Naive thymus-derived CD4-positive, alpha-beta T cell (primary cell): ENCODE measurements around the gene TTI1. TPM values are rescaled to one million over a fixed set of nuclear protein-coding genes. Genes with fewer than 3 reads are reported as not detected.

Experiments used
- ATAC-seq: fragments of 150-1000 bp; cut with Tn5 transposase; 2 replicates; pipeline ENCODE4 v1.10.0; 2021; ENCODE audit warnings: mild to moderate bottlenecking, moderate library complexity
- CTCF ChIA-PET: fragments of 350-600 bp; sonication (Branson Sonifier 250); formaldehyde crosslinking; loops from one replicate; lab custom pipeline; 2021; ENCODE audit warnings: antibody characterized with exemption; lab: Charles Lee
- POLR2A ChIA-PET: fragments of 350-600 bp; sonication (Branson Sonifier 250); formaldehyde crosslinking; loops from one replicate; lab custom pipeline; 2021; ENCODE audit warnings: antibody characterized with exemption, inconsistent platforms; lab: Charles Lee
- DNase-seq, 9 donors: peaks; one replicate each; pipeline versions ENCODE4 v3.0.0 to v3.0.0-alpha.2; 2020 to 2022; ENCODE audit warnings: mixed read lengths in 1 of 9
- H3K27ac ChIP-seq: one replicate; pipeline ENCODE4 v1.7.0; 2013; ENCODE audit warnings: mild to moderate bottlenecking, low read depth, low read length, moderate library complexity
- H3K27me3 ChIP-seq, 2 donors: one replicate each; pipeline ENCODE4 v1.7.0; 2013; ENCODE audit warnings: low read length in 2 of 2, mild to moderate bottlenecking in 2 of 2, moderate library complexity in 2 of 2; ENCODE audit not compliant: control insufficient read depth in 2 of 2, insufficient read depth in 2 of 2
- H3K36me3 ChIP-seq, 3 experiments: 1 replicate in 2 of 3; 2 replicates in 1 of 3; pipeline ENCODE4 v1.7.0; 2013; ENCODE audit warnings: low read length in 3 of 3, mild to moderate bottlenecking in 3 of 3, moderate library complexity in 1 of 3; ENCODE audit not compliant: insufficient read depth in 3 of 3, control insufficient read depth in 2 of 3
- H3K4me1 ChIP-seq, 2 donors: one replicate each; pipeline ENCODE4 v1.7.0; 2013; ENCODE audit warnings: low read length in 2 of 2, mild to moderate bottlenecking in 2 of 2, moderate library complexity in 1 of 2; ENCODE audit not compliant: control insufficient read depth in 2 of 2, insufficient read depth in 2 of 2
- H3K4me3 ChIP-seq: 2 replicates; pipeline ENCODE4 v1.7.0; 2013; ENCODE audit warnings: mild to moderate bottlenecking, low read length
- H3K9me3 ChIP-seq, 3 experiments: 1 replicate in 2 of 3; 2 replicates in 1 of 3; pipeline ENCODE4 v1.7.0; 2013; ENCODE audit warnings: low read length in 3 of 3; ENCODE audit not compliant: control insufficient read depth in 2 of 3
- H3K27ac Mint-ChIP-seq, 9 donors: one replicate each; pipeline ENCODE4 v1.8.0; 2020 to 2022; ENCODE audit warnings: mixed read lengths in 9 of 9, mild to moderate bottlenecking in 8 of 9, moderate library complexity in 5 of 9, inconsistent platforms in 2 of 9
- H3K27me3 Mint-ChIP-seq, 5 donors: one replicate each; pipeline ENCODE4 v1.8.0; 2021 to 2022; ENCODE audit warnings: mixed read lengths in 5 of 5, mild to moderate bottlenecking in 1 of 5
- H3K36me3 Mint-ChIP-seq, 5 donors: one replicate each; pipeline ENCODE4 v1.8.0; 2020 to 2022; ENCODE audit warnings: mixed read lengths in 5 of 5, mild to moderate bottlenecking in 3 of 5, inconsistent platforms in 1 of 5
- H3K4me1 Mint-ChIP-seq, 7 donors: one replicate each; pipeline ENCODE4 v1.8.0; 2020 to 2022; ENCODE audit warnings: mixed read lengths in 7 of 7, mild to moderate bottlenecking in 3 of 7, inconsistent platforms in 1 of 7
- H3K4me3 Mint-ChIP-seq, 10 donors: one replicate each; pipeline ENCODE4 v1.8.0; 2020 to 2022; ENCODE audit warnings: mild to moderate bottlenecking in 10 of 10, mixed read lengths in 10 of 10, moderate library complexity in 6 of 10, inconsistent platforms in 2 of 10
- H3K9me3 Mint-ChIP-seq, 11 donors: one replicate each; pipeline ENCODE4 v1.8.0; 2020 to 2022; ENCODE audit warnings: mixed read lengths in 11 of 11, mild to moderate bottlenecking in 4 of 11, inconsistent platforms in 1 of 11, moderate library complexity in 1 of 11
- intact Hi-C, 2 donors: fragments of 100-400 bp; cut with micrococcal nuclease; formaldehyde crosslinking; loops; one replicate each; pipeline ENCODE4 v1.15.1; 2023
- polyA plus RNA-seq, 2 donors: library from polyadenylated mRNA; unstranded; fragments of 300-500 nt; fragmentation: Illumina TruSeq; gene quantifications; one replicate each; pipeline ENCODE4 v1.2.3, GENCODE V29; 2021
- total RNA-seq, 6 experiments: library from RNA in 5 of 6; stranded (reverse) in 5 of 6; gene quantifications; 1 replicate in 5 of 6; 2 replicates in 1 of 6; pipeline ENCODE4 v1.2.3 and lab custom pipeline; 2021 to 2026

The TTI1 gene
- total and polyA plus RNA-seq, 7 experiments from 2014 or later, result 15.0 to 29.8 (median 25.0) TPM

GRCh38 chr20:38034961-38035360, 1.7 kb upstream of the TTI1 start:
- CTCF ChIA-PET, result interaction anchor here (1.5 kb wide), 1 partner anchor 23 kb away, joined by 6 read pairs; no protein-coding TSS in a partner anchor
- peaks cover 0 to 4% (median 0%) of the 10 kb centered on the region in 5 donors for H3K27me3 Mint-ChIP-seq
- POLR2A ChIA-PET, result interaction anchor here (1.3 to 2.4 kb wide), 2 partner anchors 8 to 9 kb away, joined by 3 to 5 read pairs; no protein-coding TSS in a partner anchor
- Histone ChIP-seq H3K27ac (peak overlapping the region; percentile 93), H3K27me3 (no peaks in the 10 kb centered on the region), H3K4me3 (peak overlapping the region; percentile 94), H3K4me1 (peaks cover 35 to 41% of the 10 kb centered on the region in 2 donors), H3K9me3 (no peaks in the 10 kb centered on the region), H3K36me3 (peaks cover 0 to 7% (median 0%) of the 10 kb centered on the region in 3 experiments)
- intact Hi-C loops, result loop anchor here (5.0 kb wide), 2 partner anchors 343 to 412 kb away; partner anchors contain the start of gene CTNNBL1 (in 1 of the 2)
- DNase-seq, result no peak
- peaks cover 41 to 78% (median 67%) of the 10 kb centered on the region in 7 donors for H3K4me1 Mint-ChIP-seq
- H3K27ac Mint-ChIP-seq, result peak overlapping the region; percentile 91 to 100 (median 99)
- no peaks in the 10 kb centered on the region for H3K9me3 Mint-ChIP-seq
- H3K36me3 Mint-ChIP-seq, result peaks cover 0 to 22% (median 0%) of the 10 kb centered on the region in 5 donors
- no peak for ATAC-seq
- peak overlapping the region; percentile 92 to 99 (median 96) for H3K4me3 Mint-ChIP-seq

- ATAC-seq (no peak), DNase-seq (peak in 1 of 9 donors; percentile 4)
- POLR2A ChIA-PET, result interaction anchor here (1.1 to 2.4 kb wide), 5 partner anchors 9 to 928 kb away, joined by 3 to 5 read pairs (median 3); partner anchors contain the start of gene DHX35
Measured at GRCh38 chr20:38034108-38034649, 923 bp upstream of the TTI1 start.

GRCh38 chr20:38032585-38033329, 499 bp downstream of the TTI1 start:
- ChIA-PET CTCF (interaction anchor here (0.6 to 0.7 kb wide), 2 partner anchors 17 to 704 kb away, joined by 3 to 4 read pairs; no protein-coding TSS in a partner anchor), POLR2A (interaction anchor here (0.6 to 2.4 kb wide), 6 partner anchors 11 to 930 kb away, joined by 3 to 5 read pairs (median 4); partner anchors contain the start of genes DHX35, RALGAPB and SNHG17)
- Mint-ChIP-seq H3K4me3 (peak overlapping the region; percentile 92 to 99 (median 96)), H3K4me1 (peaks cover 57 to 90% (median 77%) of the 10 kb centered on the region in 7 donors), H3K36me3 (peaks cover 0 to 28% (median 4%) of the 10 kb centered on the region in 5 donors), H3K27ac (peak overlapping the region; percentile 91 to 100 (median 99)), H3K27me3 (peaks cover 0 to 4% (median 0%) of the 10 kb centered on the region in 5 donors), H3K9me3 (no peaks in the 10 kb centered on the region)
- Histone ChIP-seq H3K36me3 (peaks cover 0 to 7% (median 0%) of the 10 kb centered on the region in 3 experiments), H3K9me3 (no peaks in the 10 kb centered on the region), H3K27me3 (no peaks in the 10 kb centered on the region), H3K4me3 (peak overlapping the region; percentile 94), H3K27ac (peak overlapping the region; percentile 93), H3K4me1 (peaks cover 35 to 41% of the 10 kb centered on the region in 2 donors)
- intact Hi-C loops, result loop anchor here (1.0 to 5.0 kb wide), 6 partner anchors 25 to 743 kb away; partner anchors contain the start of genes CTNNBL1 (in 2 of the 2), SNHG17 (in 2 of the 2) and MANBAL (in 1 of the 2)
- ATAC-seq (peak; percentile 63), DNase-seq (no peak)

More at GRCh38 chr20:38034108-38034649, 923 bp upstream of the TTI1 start:
- H3K4me1 ChIP-seq, result peaks cover 35 to 41% of the 10 kb centered on the region in 2 donors
- Mint-ChIP-seq H3K4me1 (peaks cover 49 to 85% (median 72%) of the 10 kb centered on the region in 7 donors), H3K27me3 (peaks cover 0 to 4% (median 0%) of the 10 kb centered on the region in 5 donors), H3K36me3 (peaks cover 0 to 25% (median 3%) of the 10 kb centered on the region in 5 donors), H3K27ac (peak overlapping the region; percentile 91 to 100 (median 99)), H3K9me3 (no peaks in the 10 kb centered on the region), H3K4me3 (peak overlapping the region; percentile 92 to 99 (median 96))
- intact Hi-C loops, result loop anchor here (5.0 kb wide), 2 partner anchors 342 to 413 kb away; partner anchors contain the start of gene CTNNBL1 (in 1 of the 2)
- CTCF ChIA-PET, result interaction anchor here (1.5 kb wide), 1 partner anchor 23 kb away, joined by 6 read pairs; no protein-coding TSS in a partner anchor
- H3K27me3 ChIP-seq, result no peaks in the 10 kb centered on the region
- H3K9me3 ChIP-seq, result no peaks in the 10 kb centered on the region
- H3K4me3 ChIP-seq, result peak overlapping the region; percentile 94
- H3K36me3 ChIP-seq, result peaks cover 0 to 7% (median 0%) of the 10 kb centered on the region in 3 experiments
- peak overlapping the region; percentile 93 for H3K27ac ChIP-seq

- DNase-seq (no peak), ATAC-seq (no peak)
- peak overlapping the region; percentile 23 to 100 (median 96) for H3K27ac Mint-ChIP-seq
- Histone ChIP-seq H3K27ac (no peak overlapping the region), H3K27me3 (no peaks in the 10 kb centered on the region), H3K36me3 (peaks cover 0 to 7% (median 0%) of the 10 kb centered on the region in 3 experiments), H3K9me3 (no peaks in the 10 kb centered on the region), H3K4me3 (no peak overlapping the region), H3K4me1 (peaks cover 33 to 35% of the 10 kb centered on the region in 2 donors)
- POLR2A ChIA-PET, result interaction anchor here (0.6 kb wide), 1 partner anchor 40 kb away, joined by 3 read pairs; no protein-coding TSS in a partner anchor
- no peaks in the 10 kb centered on the region for H3K9me3 Mint-ChIP-seq
- peak overlapping the region; percentile 92 to 99 (median 96) for H3K4me3 Mint-ChIP-seq
- peaks cover 0 to 4% (median 0%) of the 10 kb centered on the region in 5 donors for H3K27me3 Mint-ChIP-seq
- intact Hi-C loops, result loop anchor here (5.0 kb wide), 2 partner anchors 340 to 415 kb away; partner anchors contain the start of gene CTNNBL1 (in 1 of the 2)
- peaks cover 51 to 85% (median 71%) of the 10 kb centered on the region in 7 donors for H3K4me1 Mint-ChIP-seq
- H3K36me3 Mint-ChIP-seq, result peaks cover 0 to 24% (median 4%) of the 10 kb centered on the region in 5 donors
- CTCF ChIA-PET, result interaction anchor here (0.6 kb wide), 1 partner anchor 705 kb away, joined by 4 read pairs; no protein-coding TSS in a partner anchor
Measured at GRCh38 chr20:38031957-38032356, 1.3 kb downstream of the TTI1 start.

- Histone ChIP-seq H3K4me1 (peaks cover 14 to 24% of the 10 kb centered on the region in 2 donors), H3K9me3 (no peaks in the 10 kb centered on the region), H3K27ac (no peak overlapping the region), H3K36me3 (peaks cover 0 to 7% (median 0%) of the 10 kb centered on the region in 3 experiments), H3K4me3 (no peak overlapping the region), H3K27me3 (no peaks in the 10 kb centered on the region)
- Mint-ChIP-seq H3K9me3 (peaks cover 0 to 2% (median 0%) of the 10 kb centered on the region in 11 donors), H3K27ac (peak overlapping the region in 2 of 9 donors; percentile 1 to 43), H3K27me3 (peaks cover 0 to 4% (median 0%) of the 10 kb centered on the region in 5 donors), H3K4me3 (peak overlapping the region in 3 of 10 donors; percentile 1 to 9 (median 8)), H3K36me3 (peaks cover 0 to 16% (median 10%) of the 10 kb centered on the region in 5 donors), H3K4me1 (peaks cover 43 to 84% (median 71%) of the 10 kb centered on the region in 7 donors)
- intact Hi-C loops, result no loop called here
- POLR2A ChIA-PET, result interaction anchor here (1.5 kb wide), 1 partner anchor 13 kb away, joined by 3 read pairs; no protein-coding TSS in a partner anchor
- no peak for ATAC-seq
- DNase-seq, result no peak
- CTCF ChIA-PET, result no interaction called here
Measured at GRCh38 chr20:38029453-38029852, 3.8 kb downstream of the TTI1 start.
